Heart left ventricle (tissue), 16 donors: ENCODE results near the gene ARHGEF3. TPM values are rescaled to one million over a fixed set of nuclear protein-coding genes. Genes with fewer than 3 reads are reported as not detected.

Source experiments
- ATAC-seq, 4 donors: fragments of 200-7000 bp; cut with Tn5 transposase; one replicate each; pipeline ENCODE4 v1.9.1; 2020 to 2022; ENCODE audit warnings: moderate library complexity in 4 of 4, mild to moderate bottlenecking in 3 of 4, moderate number of reproducible peaks in 1 of 4
- DNase-seq, 5 donors: peaks; one replicate each; pipeline ENCODE4 v3.0.0-alpha.2; 2020
- H3K27ac ChIP-seq, 12 donors: fragments of 200-600 bp; sonication (generic) in 4 of 12; one replicate each; pipeline versions ENCODE4 v1.5.0 to v1.8.0; 2016 to 2022; ENCODE audit warnings: mild to moderate bottlenecking in 2 of 12
- H3K27me3 ChIP-seq, 9 donors: fragments of 200-600 bp; sonication (generic) in 2 of 9; one replicate each; pipeline versions ENCODE4 v1.5.1 to v1.8.0; 2016 to 2022; ENCODE audit warnings: mild to moderate bottlenecking in 3 of 9
- H3K36me3 ChIP-seq, 9 donors: fragments of 200-600 bp; sonication (generic) in 2 of 9; one replicate each; pipeline versions ENCODE4 v1.5.0 to v1.8.0; 2018 to 2022; ENCODE audit warnings: mild to moderate bottlenecking in 2 of 9
- H3K4me1 ChIP-seq, 12 donors: fragments of 200-600 bp; sonication (generic) in 4 of 12; one replicate each; pipeline versions ENCODE4 v1.5.0 to v1.8.0; 2016 to 2022; ENCODE audit warnings: mild to moderate bottlenecking in 3 of 12
- H3K4me3 ChIP-seq, 12 donors: fragments of 200-600 bp; sonication (generic) in 4 of 12; one replicate each; pipeline versions ENCODE4 v1.5.0 to v1.8.0; 2017 to 2022; ENCODE audit warnings: mild to moderate bottlenecking in 9 of 12, moderate library complexity in 4 of 12
- H3K9me3 ChIP-seq, 12 donors: fragments of 200-600 bp; sonication (generic) in 4 of 12; one replicate each; pipeline versions ENCODE4 v1.5.0 to v1.8.0; 2016 to 2022; ENCODE audit warnings: mild to moderate bottlenecking in 1 of 12
- POLR2A ChIP-seq, 2 donors: fragments of 450-650 bp; IDR thresholded peaks; one replicate each; pipeline ENCODE4 v1.6.1; 2017; ENCODE audit warnings: antibody characterized with exemption in 2 of 2, mild to moderate bottlenecking in 2 of 2, moderate library complexity in 2 of 2
- WGBS, 4 donors: extraction: QIAGEN DNeasy Blood & Tissue Kit in 2 of 4; methylation state at CpG; one replicate each; pipeline versions ENCODE4 v1.1.5 to v1.1.7; 2013 to 2018; 5-methylcytosine and 5-hydroxymethylcytosine counted together
- intact Hi-C, 10 donors: fragments of 100-400 bp; cut with DNase I; formaldehyde crosslinking; loops; one replicate each; pipeline versions ENCODE4 v1.11.1 to v1.14.2; 2022
- polyA plus RNA-seq, 2 donors: library from polyadenylated mRNA; stranded (reverse); fragments of 200-250 nt; gene quantifications; one replicate each; pipeline ENCODE4 v1.2.3, GENCODE V29; 2013
- total RNA-seq, 9 donors: library from RNA; depleted of rRNA in 2 of 9; stranded (reverse); fragments of >200 nt in 2 of 9; fragmentation: NEBNext Ultra II Directional in 3 of 9; extraction: Animal tissue kit (Norgen Biotek cat#: 25700) in 3 of 9; gene quantifications; one replicate each; pipeline versions ENCODE4 v1.1.0 to v1.2.4, GENCODE V29; 2016 to 2023
- TF ChIP-seq, protein P1 (sequence below), 12 donors: fragments of 200-600 bp; sonication (generic) in 4 of 12; IDR thresholded peaks; one replicate each; pipeline versions ENCODE4 v1.5.0 to v1.8.0; 2018 to 2022; ENCODE audit warnings: antibody characterized with exemption in 12 of 12, mild to moderate bottlenecking in 5 of 12
- donor health status: ischemic (EF 13 %, LVEDD 7.1; RV severe dilation, severe dysfunction).
- donor health status: healthy with polysubstance abuse.
- donor health status: DM: no; HTN: yes; CAD: no.
- donor health status: DM: no; HTN: no; CAD: no.
- donor health status: ischemic (EF 25% LVEDD 6.9; RV normal size, moderate dysfunction).
- donor health status: ischemic (EF 25% LVEDD 5.7; RV mildly dilated, moderate dysfunction).
- donor health status: healthy.
- donor health status: DM: yes; HTN: yes; CAD: no.
- donor health status: ischemic (EF 35%, LVEDD 5.7; RV mildly dilated, moderate dysfunction).
- donor health status: nonischemic (EF 11% LVEDD 7.7; RV severe dilation, severe dysfunction).
- donor health status: DM: yes; HTN: yes; CAD: no.
- donor health status: PGD.
- donor health status: ischemic (EF 29% LVEDD 5.4; RV normal size, mild dysfunction).
- donor health status: nonischemic (EF 23%, LVEDD 6.1; RV moderate dilation, normal function).

ARHGEF3 gene
- total and polyA plus RNA-seq, 11 donors: 6.5 to 36.8 (median 16.8) TPM

DNA sequence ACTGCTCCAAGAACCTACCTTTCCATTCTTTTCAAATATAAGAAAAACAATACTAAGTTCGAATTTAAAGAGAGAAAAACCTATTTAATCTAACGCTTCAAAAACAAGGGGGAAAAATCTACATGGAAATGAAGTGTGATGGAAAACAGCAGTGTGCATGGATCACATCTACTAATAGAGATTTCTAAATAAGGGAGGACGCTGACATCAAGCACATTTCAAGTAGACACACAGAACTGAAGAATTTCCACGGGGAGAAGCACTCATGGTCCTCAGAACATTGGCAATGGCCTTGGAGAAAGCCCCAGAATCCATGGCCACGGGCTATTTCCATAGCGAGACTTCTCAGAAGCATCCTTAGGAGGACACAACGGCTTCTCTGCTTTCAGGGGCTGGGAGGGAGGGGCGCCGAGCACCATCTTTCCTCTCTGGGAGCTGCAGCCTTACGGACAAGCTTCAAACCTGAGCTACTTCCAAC is 119.7 kb downstream of the ARHGEF3 start:
- 17 to 33% (median 24%) methylated on average over 5 to 10 of the region's 10 CpGs for WGBS, 4 donors
- no peak for ATAC-seq
- peaks cover 0 to 6% (median 0%) of the 10 kb centered on the region in 12 donors for H3K9me3 ChIP-seq
- H3K36me3 ChIP-seq: no peaks in the 10 kb centered on the region
- no peak for TF ChIP-seq POLR2A (IDR thresholded peaks at IDR 0.05)
- TF ChIP-seq, protein P1, sequence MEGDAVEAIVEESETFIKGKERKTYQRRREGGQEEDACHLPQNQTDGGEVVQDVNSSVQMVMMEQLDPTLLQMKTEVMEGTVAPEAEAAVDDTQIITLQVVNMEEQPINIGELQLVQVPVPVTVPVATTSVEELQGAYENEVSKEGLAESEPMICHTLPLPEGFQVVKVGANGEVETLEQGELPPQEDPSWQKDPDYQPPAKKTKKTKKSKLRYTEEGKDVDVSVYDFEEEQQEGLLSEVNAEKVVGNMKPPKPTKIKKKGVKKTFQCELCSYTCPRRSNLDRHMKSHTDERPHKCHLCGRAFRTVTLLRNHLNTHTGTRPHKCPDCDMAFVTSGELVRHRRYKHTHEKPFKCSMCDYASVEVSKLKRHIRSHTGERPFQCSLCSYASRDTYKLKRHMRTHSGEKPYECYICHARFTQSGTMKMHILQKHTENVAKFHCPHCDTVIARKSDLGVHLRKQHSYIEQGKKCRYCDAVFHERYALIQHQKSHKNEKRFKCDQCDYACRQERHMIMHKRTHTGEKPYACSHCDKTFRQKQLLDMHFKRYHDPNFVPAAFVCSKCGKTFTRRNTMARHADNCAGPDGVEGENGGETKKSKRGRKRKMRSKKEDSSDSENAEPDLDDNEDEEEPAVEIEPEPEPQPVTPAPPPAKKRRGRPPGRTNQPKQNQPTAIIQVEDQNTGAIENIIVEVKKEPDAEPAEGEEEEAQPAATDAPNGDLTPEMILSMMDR (IDR thresholded peaks at IDR 0.05): no peak
- intact Hi-C loops: no loop called here
- H3K27ac ChIP-seq: peak overlapping the region; percentile 95 to 100 (median 98)
- DNase-seq: no peak
- H3K4me3 ChIP-seq: peak overlapping the region; percentile 62 to 91 (median 80)
- peaks cover 0 to 48% (median 14%) of the 10 kb centered on the region in 12 donors for H3K4me1 ChIP-seq
- H3K27me3 ChIP-seq: no peaks in the 10 kb centered on the region

GRCh38 chr3:56680054-56680580 is 121.6 kb downstream of the ARHGEF3 start:
- H3K27ac ChIP-seq: no peak overlapping the region
- peaks cover 0 to 6% (median 0%) of the 10 kb centered on the region in 12 donors for H3K9me3 ChIP-seq
- no peak for ATAC-seq
- intact Hi-C loops: no loop called here
- H3K27me3 ChIP-seq: no peaks in the 10 kb centered on the region
- H3K36me3 ChIP-seq: no peaks in the 10 kb centered on the region
- peaks cover 0 to 52% (median 14%) of the 10 kb centered on the region in 12 donors for H3K4me1 ChIP-seq
- DNase-seq: no peak
- H3K4me3 ChIP-seq: no peak overlapping the region
- TF ChIP-seq, protein P1 (IDR thresholded peaks at IDR 0.05): no peak
- no peak for TF ChIP-seq POLR2A (IDR thresholded peaks at IDR 0.05)

Other genes starting within 250 kb of the ARHGEF3 start
- 10 to 100 TPM in 7 of 9 donors, 1 to 10 TPM in 2; 7.9 to 15.9 (median 11.6) TPM for gene CCDC66, start 244.8 kb downstream of the ARHGEF3 start, total RNA-seq
- 10 to 100 TPM in 1 of 2 donors, 1 to 10 TPM in 1; 5.7 to 14.0 TPM for gene CCDC66, start 244.8 kb downstream of the ARHGEF3 start, polyA plus RNA-seq
- gene TASOR, start 118.7 kb downstream of the ARHGEF3 start, total RNA-seq: 10 to 100 TPM; 20.4 to 36.5 (median 26.1) TPM
- gene TASOR, start 118.7 kb downstream of the ARHGEF3 start, polyA plus RNA-seq: 10 to 100 TPM in 1 of 2 donors, 1 to 10 TPM in 1; 9.1 to 16.3 TPM